HepG2 (cell line): ENCODE results near the gene OPA3. TPM values are rescaled to one million over a fixed set of nuclear protein-coding genes. Genes with fewer than 3 reads are reported as not detected.
A peak's percentile ranks its signal among the peaks of the same experiment; 100 is the strongest.

Experiments used
- FUBP1 ChIP-seq: sonication (generic); formaldehyde crosslinking; IDR thresholded peaks from 2 replicates; pipeline ENCODE4 v1.5.1; 2020; ENCODE audit warnings: missing genetic modification reagents, mild to moderate bottlenecking, borderline replicate concordance
- HNF4A ChIP-seq: sonication (generic); formaldehyde crosslinking; IDR thresholded peaks from 2 replicates; pipeline ENCODE4 v1.4.0; 2020; ENCODE audit warnings: missing genetic modification reagents
- PAXIP1 ChIP-seq: sonication (generic); formaldehyde crosslinking; conservative IDR thresholded peaks from 2 replicates; pipeline ENCODE4 v1.4.0; 2020; ENCODE audit warnings: mild to moderate bottlenecking, missing genetic modification reagents, moderate library complexity
- RCOR2 ChIP-seq: IDR thresholded peaks from 2 replicates; pipeline ENCODE4 v1.6.1; 2016; ENCODE audit warnings: missing biosample characterization, missing genetic modification reagents
- REPIN1 ChIP-seq: sonication (generic); formaldehyde crosslinking; IDR thresholded peaks from 2 replicates; pipeline ENCODE4 v1.8.0; 2022; ENCODE audit warnings: missing genetic modification reagents, low read depth, mild to moderate bottlenecking, borderline replicate concordance
- THAP11 ChIP-seq: IDR thresholded peaks from 2 replicates; pipeline ENCODE4 v1.6.1; 2016; ENCODE audit warnings: missing biosample characterization, missing genetic modification reagents
- ZNF121 ChIP-seq: sonication (generic); formaldehyde crosslinking; IDR thresholded peaks from 2 replicates; pipeline ENCODE4 v1.5.0; 2020; ENCODE audit warnings: mild to moderate bottlenecking, missing genetic modification reagents
- ZNF362 ChIP-seq: sonication (generic); formaldehyde crosslinking; IDR thresholded peaks from 2 replicates; pipeline ENCODE4 v1.4.0; 2020; ENCODE audit warnings: missing genetic modification reagents, mild to moderate bottlenecking, borderline replicate concordance
- ZNF441 ChIP-seq: sonication (generic); formaldehyde crosslinking; IDR thresholded peaks from 2 replicates; pipeline ENCODE4 v1.7.0; 2021; ENCODE audit warnings: missing genetic modification reagents, borderline replicate concordance
- ZNF891 ChIP-seq: sonication (generic); formaldehyde crosslinking; IDR thresholded peaks from 2 replicates; pipeline ENCODE4 v1.5.0; 2020; ENCODE audit warnings: mild to moderate bottlenecking, missing genetic modification reagents
- ZSCAN9 ChIP-seq: IDR thresholded peaks from 2 replicates; pipeline ENCODE4 v1.6.1; 2016; ENCODE audit warnings: borderline replicate concordance
- polyA plus RNA-seq, 8 experiments: library from polyadenylated mRNA; depleted of rRNA in 3 of 8; stranded (reverse) in 7 of 8; unstranded in 1 of 8; fragments of >200 nt; fragmentation: Illumina TruSeq in 4 of 8; extraction: Trizol in 4 of 8; gene quantifications; 2 replicates each; pipeline versions ENCODE4 v1.2.1 to v1.2.3, GENCODE V29; 2011 to 2016; ENCODE audit warnings: low read depth in 4 of 8, missing spikeins in 1 of 8, mixed read lengths in 1 of 8; ENCODE audit not compliant: insufficient read depth in 1 of 8
- total RNA-seq, 5 experiments: library from RNA; depleted of rRNA; stranded (reverse); fragments of >200 nt; fragmentation: Illumina TruSeq; extraction: Trizol; gene quantifications; 2 replicates each; pipeline ENCODE4 v1.2.3, GENCODE V29; 2016; ENCODE audit warnings: low read depth in 1 of 5

OPA3 gene
- total and polyA plus RNA-seq, 2 of the 13 experiments (the other 11 are each of a cell fraction or from before 2014, with no cell fraction given): 8.3 to 17.7 TPM

- TF ChIP-seq FUBP1 (CRISPR knock-in tag) (no peak), ZNF891 (CRISPR knock-in tag) (0 out of 2 replicates have a peak, but pooled peaks have one; percentile 7), RCOR2 (CRISPR knock-in tag) (0 out of 2 replicates have a peak, but pooled peaks have one; percentile 28), ZNF441 (peak; percentile 95), THAP11 (CRISPR knock-in tag) (peak; percentile 22; the same call in 1 of the 2 replicates), ZNF362 (CRISPR knock-in tag) (peak; percentile 80; the same call in 1 of the 2 replicates), PAXIP1 (CRISPR knock-in tag) (peak; percentile 43; the same call in 1 of the 2 replicates), REPIN1 (CRISPR knock-in tag) (no peak), ZSCAN9 (CRISPR knock-in tag) (no peak), HNF4A (CRISPR knock-in tag) (0 out of 2 replicates have a peak, but pooled peaks have one; percentile 37), ZNF121 (CRISPR knock-in tag) (peak; percentile 95)
- TF ChIP-seq, all 625 proteins: peak for 13
Observed at GRCh38 chr19:45518469-45518826, 66.2 kb downstream of the OPA3 start (continued).
